Keratinocyte (primary cell): ENCODE measurements around the gene AKAP13. TPM values are rescaled to one million over a fixed set of nuclear protein-coding genes. Genes with fewer than 3 reads are reported as not detected.

Experiments
- DNase-seq: peaks from one replicate; pipeline ENCODE4 v3.0.0-alpha.2; 2011; ENCODE audit warnings: low read depth, missing footprints, low spot score
- FAIRE-seq: peaks from 2 replicates; lab custom pipeline; 2011; peaks lifted over from hg19 to GRCh38; lab: Jason Lieb, UNC
- H2AFZ ChIP-seq: 2 replicates; pipeline ENCODE4 v1.6.0; 2012; ENCODE audit warnings: low read length, control low read depth, inconsistent platforms; ENCODE audit not compliant: control insufficient read depth
- H3K27ac ChIP-seq: 2 replicates; pipeline ENCODE4 v1.5.1; 2011; ENCODE audit warnings: low read length; ENCODE audit not compliant: control insufficient read depth, insufficient read depth
- H3K27me3 ChIP-seq: 3 replicates; pipeline ENCODE4 v1.6.0; 2011; ENCODE audit warnings: low read length; ENCODE audit not compliant: control insufficient read depth, insufficient read depth; ENCODE audit errors: extremely low read depth
- H3K36me3 ChIP-seq, 2 experiments: 2 replicates in 1 of 2; 3 replicates in 1 of 2; pipeline ENCODE4 v1.5.1; 2011; ENCODE audit warnings: low read length in 2 of 2, mild to moderate bottlenecking in 1 of 2; ENCODE audit not compliant: control insufficient read depth in 2 of 2, insufficient read depth in 2 of 2; ENCODE audit errors: extremely low read depth in 1 of 2
- H3K4me1 ChIP-seq: 3 replicates; pipeline ENCODE4 v1.5.1; 2011; ENCODE audit warnings: low read length; ENCODE audit not compliant: control insufficient read depth, insufficient read depth; ENCODE audit errors: extremely low read depth
- H3K4me2 ChIP-seq: 3 replicates; pipeline ENCODE4 v1.6.0; 2011; ENCODE audit warnings: low read depth, low read length; ENCODE audit not compliant: control insufficient read depth, insufficient read depth; ENCODE audit errors: extremely low read depth
- H3K4me3 ChIP-seq, 3 experiments: fragments of 200-600 bp in 1 of 3; sonication (generic) in 1 of 3; 2 replicates in 2 of 3; 3 replicates in 1 of 3; pipeline ENCODE4 v1.5.1; 2011 to 2016; ENCODE audit warnings: low read length in 3 of 3, mild to moderate bottlenecking in 3 of 3, control low read depth in 2 of 3, inconsistent platforms in 1 of 3, low read depth in 1 of 3, mixed read lengths in 1 of 3, mixed run types in 1 of 3, moderate library complexity in 1 of 3; ENCODE audit not compliant: control insufficient read depth in 2 of 3, insufficient read depth in 2 of 3; ENCODE audit errors: extremely low read depth in 1 of 3
- H3K79me2 ChIP-seq: 2 replicates; pipeline ENCODE4 v1.6.0; 2012; ENCODE audit warnings: low read length; ENCODE audit not compliant: control insufficient read depth, insufficient read depth
- H3K9ac ChIP-seq: 3 replicates; pipeline ENCODE4 v1.6.0; 2011; ENCODE audit warnings: low read length; ENCODE audit not compliant: control insufficient read depth, insufficient read depth; ENCODE audit errors: extremely low read depth
- H3K9me1 ChIP-seq: 3 replicates; pipeline ENCODE4 v1.6.0; 2011; ENCODE audit warnings: low read length; ENCODE audit not compliant: control insufficient read depth, insufficient read depth; ENCODE audit errors: extremely low read depth
- H3K9me3 ChIP-seq: 2 replicates; pipeline ENCODE4 v1.5.1; 2012; ENCODE audit warnings: low read depth, low read length; ENCODE audit not compliant: control insufficient read depth
- H4K20me1 ChIP-seq: 3 replicates; pipeline ENCODE4 v1.6.0; 2011; ENCODE audit warnings: low read length; ENCODE audit not compliant: control insufficient read depth, insufficient read depth; ENCODE audit errors: extremely low read depth
- EZH2 ChIP-seq: IDR thresholded peaks from one replicate; pipeline ENCODE4 v1.6.1; 2012; ENCODE audit warnings: inconsistent platforms, mild to moderate bottlenecking, low read length, moderate library complexity
- dilution Hi-C: fragments of 300-500 bp; cut with MboI; formaldehyde crosslinking; loops from one replicate; pipeline ENCODE4 v1.7.0; 2020; ENCODE audit warnings: low sequenced_read_pairs; ENCODE audit not compliant: extremely low pct_ligation_motif_present
- polyA plus RNA-seq, 5 experiments: library from polyadenylated mRNA; depleted of rRNA in 3 of 5; stranded (reverse) in 3 of 5; stranded (forward) in 1 of 5; unstranded in 1 of 5; fragments of >200 nt; gene quantifications; 1 replicate in 1 of 5; 2 replicates in 3 of 5; 3 replicates in 1 of 5; pipeline versions ENCODE4 v1.2.1 to v1.2.3, GENCODE V29; 2011 to 2012; ENCODE audit warnings: missing spikeins in 2 of 5, low read depth in 1 of 5, low replicate concordance in 1 of 5
- TF ChIP-seq, protein P1 (sequence below), 3 experiments: IDR thresholded peaks in 1 of 3; conservative IDR thresholded peaks in 1 of 3; optimal IDR thresholded peaks in 1 of 3; 2 replicates in 2 of 3; 3 replicates in 1 of 3; pipeline versions ENCODE3 to v1.5.1; 2011; ENCODE audit warnings: low read length in 3 of 3, mild to moderate bottlenecking in 3 of 3, moderate library complexity in 2 of 3, control low read depth in 1 of 3, inconsistent platforms in 1 of 3; ENCODE audit not compliant: insufficient read depth in 2 of 3; ENCODE audit errors: extremely low read depth in 1 of 3

Gene AKAP13
- polyA plus RNA-seq, 1 donor (not counting 4 experiments of a cell fraction or from before 2014, with no cell fraction given), result 16.7 TPM

DNA sequence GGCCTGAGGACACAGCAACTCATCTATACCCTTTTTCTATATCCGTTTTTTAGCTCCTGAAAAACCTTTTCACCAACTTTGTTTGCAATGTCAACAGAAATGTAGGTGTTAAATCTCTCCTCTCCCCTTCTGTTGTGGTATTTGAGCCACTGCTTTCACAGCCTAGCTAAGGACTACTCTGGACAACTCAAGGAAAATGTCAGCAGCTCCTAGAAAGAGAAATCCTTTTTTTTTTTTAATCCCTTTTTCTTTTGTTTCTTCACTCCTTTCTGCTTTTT is 237.8 kb downstream of the AKAP13 start:
- Histone ChIP-seq H3K27ac (peak overlapping the region; percentile 69), H3K79me2 (peaks cover 9% of the 10 kb centered on the region), H3K36me3 (no peaks in the 10 kb centered on the region), H3K9me1 (no peaks in the 10 kb centered on the region), H3K4me1 (peaks cover 47% of the 10 kb centered on the region), H2AFZ (no peak overlapping the region), H3K9ac (peak overlapping the region; percentile 41), H3K27me3 (no peaks in the 10 kb centered on the region), H3K4me3 (no peak overlapping the region), H3K9me3 (no peaks in the 10 kb centered on the region), H3K4me2 (no peak overlapping the region), H4K20me1 (no peaks in the 10 kb centered on the region)
- FAIRE-seq, result no peak
- TF ChIP-seq EZH2, result no peak
- TF ChIP-seq, protein P1, sequence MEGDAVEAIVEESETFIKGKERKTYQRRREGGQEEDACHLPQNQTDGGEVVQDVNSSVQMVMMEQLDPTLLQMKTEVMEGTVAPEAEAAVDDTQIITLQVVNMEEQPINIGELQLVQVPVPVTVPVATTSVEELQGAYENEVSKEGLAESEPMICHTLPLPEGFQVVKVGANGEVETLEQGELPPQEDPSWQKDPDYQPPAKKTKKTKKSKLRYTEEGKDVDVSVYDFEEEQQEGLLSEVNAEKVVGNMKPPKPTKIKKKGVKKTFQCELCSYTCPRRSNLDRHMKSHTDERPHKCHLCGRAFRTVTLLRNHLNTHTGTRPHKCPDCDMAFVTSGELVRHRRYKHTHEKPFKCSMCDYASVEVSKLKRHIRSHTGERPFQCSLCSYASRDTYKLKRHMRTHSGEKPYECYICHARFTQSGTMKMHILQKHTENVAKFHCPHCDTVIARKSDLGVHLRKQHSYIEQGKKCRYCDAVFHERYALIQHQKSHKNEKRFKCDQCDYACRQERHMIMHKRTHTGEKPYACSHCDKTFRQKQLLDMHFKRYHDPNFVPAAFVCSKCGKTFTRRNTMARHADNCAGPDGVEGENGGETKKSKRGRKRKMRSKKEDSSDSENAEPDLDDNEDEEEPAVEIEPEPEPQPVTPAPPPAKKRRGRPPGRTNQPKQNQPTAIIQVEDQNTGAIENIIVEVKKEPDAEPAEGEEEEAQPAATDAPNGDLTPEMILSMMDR (optimal IDR thresholded peaks at IDR 0.05 in 1 of 3, IDR thresholded peaks at IDR 0.05 in 1 of 3, conservative IDR thresholded peaks at IDR 0.05 in 1 of 3; ENCODE audit: extremely low read depth in 1 of 3, insufficient read depth in 2 of 3, low read length in 3 of 3), result no peak
- dilution Hi-C loops, result no loop called here
- DNase-seq, result no peak

DNA sequence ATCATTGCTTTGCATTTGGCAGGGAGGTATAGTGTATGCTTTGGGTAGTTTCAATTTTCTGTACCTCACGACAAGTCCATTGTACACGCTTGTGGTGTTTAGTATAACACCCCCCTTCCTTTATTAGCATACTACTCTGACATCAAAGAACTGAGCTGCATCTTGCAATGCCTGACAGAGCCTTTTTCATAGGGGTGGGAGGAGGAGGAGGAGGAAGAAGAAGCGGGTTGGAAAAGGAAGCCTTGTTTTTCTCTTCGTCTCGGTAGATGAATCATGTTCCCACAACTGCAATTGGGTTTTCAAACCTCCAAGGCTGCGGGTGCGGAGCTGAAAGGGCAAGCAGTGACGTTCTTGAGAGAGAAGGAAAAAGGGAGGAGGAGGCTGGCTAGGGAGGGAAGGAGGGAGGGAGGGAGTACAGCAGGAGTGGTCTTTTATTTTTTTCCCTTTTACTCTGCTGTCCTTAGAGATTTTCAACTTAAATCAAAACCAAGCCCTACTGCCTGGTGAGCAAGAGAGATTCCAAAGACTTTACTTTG is 238.6 kb downstream of the AKAP13 start:
- H3K36me3 ChIP-seq, result no peaks in the 10 kb centered on the region
- TF ChIP-seq, protein P1 (optimal IDR thresholded peaks at IDR 0.05 in 1 of 3, IDR thresholded peaks at IDR 0.05 in 1 of 3, conservative IDR thresholded peaks at IDR 0.05 in 1 of 3; ENCODE audit: extremely low read depth in 1 of 3, insufficient read depth in 2 of 3, low read length in 3 of 3), result no peak
- TF ChIP-seq EZH2, result no peak
- peak overlapping the region; percentile 41 for H3K9ac ChIP-seq
- peak overlapping the region; percentile 69 for H3K27ac ChIP-seq
- no peak overlapping the region for H2AFZ ChIP-seq
- no peaks in the 10 kb centered on the region for H3K9me3 ChIP-seq
- FAIRE-seq, result peak; percentile 92
- no peaks in the 10 kb centered on the region for H4K20me1 ChIP-seq
- peak overlapping the region; percentile 81 for H3K4me2 ChIP-seq
- peaks cover 9% of the 10 kb centered on the region for H3K79me2 ChIP-seq
- no peaks in the 10 kb centered on the region for H3K9me1 ChIP-seq
- peaks cover 47% of the 10 kb centered on the region for H3K4me1 ChIP-seq
- dilution Hi-C loops, result no loop called here
- peak overlapping the region in 2 of 3 experiments; percentile 34 to 63 for H3K4me3 ChIP-seq
- no peaks in the 10 kb centered on the region for H3K27me3 ChIP-seq
- DNase-seq, result peak; percentile 35
